HepG2 (cell line): ENCODE data around the gene THAP5. TPM values are rescaled to one million over a fixed set of nuclear protein-coding genes. Genes with fewer than 3 reads are reported as not detected.
A peak's percentile ranks its signal among the peaks of the same experiment; 100 is the strongest.

Experiments
- AKAP8 ChIP-seq: sonication (generic); formaldehyde crosslinking; IDR thresholded peaks from 2 replicates; pipeline ENCODE4 v1.5.1; 2020; ENCODE audit warnings: mild to moderate bottlenecking, missing genetic modification reagents
- MTA1 ChIP-seq: sonication (generic); formaldehyde crosslinking; IDR thresholded peaks from 2 replicates; pipeline ENCODE4 v1.4.0; 2020; ENCODE audit warnings: missing genetic modification reagents, mild to moderate bottlenecking, borderline replicate concordance
- NR2F1 ChIP-seq, 2 experiments: fragments of 450-650 bp in 1 of 2; formaldehyde crosslinking in 1 of 2; IDR thresholded peaks; 2 replicates each; pipeline versions ENCODE4 v1.5.0 to v1.6.1; 2016 to 2020; ENCODE audit warnings: mild to moderate bottlenecking in 1 of 2, missing compliant biosample characterization in 1 of 2, missing genetic modification reagents in 1 of 2, moderate library complexity in 1 of 2
- NR2F6 ChIP-seq, 2 experiments: IDR thresholded peaks; 2 replicates each; pipeline ENCODE4 v1.6.1; 2016; ENCODE audit warnings: antibody characterized with exemption in 1 of 2, mild to moderate bottlenecking in 1 of 2
- SAP130 ChIP-seq: IDR thresholded peaks from 2 replicates; pipeline ENCODE4 v1.6.1; 2016; ENCODE audit warnings: low read depth
- SIX1 ChIP-seq: sonication (generic); formaldehyde crosslinking; IDR thresholded peaks from 2 replicates; pipeline ENCODE4 v1.4.0; 2020; ENCODE audit warnings: missing genetic modification reagents, borderline replicate concordance
- SMAD3 ChIP-seq: sonication (generic); formaldehyde crosslinking; IDR thresholded peaks from 2 replicates; pipeline ENCODE4 v1.4.0; 2020; ENCODE audit warnings: missing genetic modification reagents
- SYNCRIP ChIP-seq: fragments of 200-400 bp; formaldehyde crosslinking; IDR thresholded peaks from 2 replicates; pipeline ENCODE4 v1.6.1; 2018; ENCODE audit warnings: mild to moderate bottlenecking, low read depth, low read length; ENCODE audit not compliant: insufficient read depth
- TMF1 ChIP-seq: sonication (generic); formaldehyde crosslinking; IDR thresholded peaks from 2 replicates; pipeline ENCODE4 v1.8.1; 2022; ENCODE audit warnings: low read depth, missing genetic modification reagents
- YEATS4 ChIP-seq: sonication (generic); formaldehyde crosslinking; IDR thresholded peaks from 2 replicates; pipeline ENCODE4 v1.4.0; 2020; ENCODE audit warnings: missing genetic modification reagents, borderline replicate concordance
- ZBTB38 ChIP-seq: sonication (generic); formaldehyde crosslinking; IDR thresholded peaks from 2 replicates; pipeline ENCODE4 v1.5.1; 2020; ENCODE audit warnings: mild to moderate bottlenecking, missing genetic modification reagents
- ZNF564 ChIP-seq: sonication (generic); formaldehyde crosslinking; IDR thresholded peaks from 2 replicates; pipeline ENCODE4 v1.8.1; 2023; ENCODE audit warnings: mild to moderate bottlenecking, missing genetic modification reagents
- ZNF720 ChIP-seq: sonication (generic); formaldehyde crosslinking; IDR thresholded peaks from 2 replicates; pipeline ENCODE4 v1.4.0; 2020; ENCODE audit warnings: missing genetic modification reagents
- ZNF773 ChIP-seq: sonication (generic); formaldehyde crosslinking; IDR thresholded peaks from 2 replicates; pipeline ENCODE4 v1.4.0; 2020; ENCODE audit warnings: missing genetic modification reagents, borderline replicate concordance
- polyA plus RNA-seq, 8 experiments: library from polyadenylated mRNA; depleted of rRNA in 3 of 8; stranded (reverse) in 7 of 8; unstranded in 1 of 8; fragments of >200 nt; fragmentation: Illumina TruSeq in 4 of 8; extraction: Trizol in 4 of 8; gene quantifications; 2 replicates each; pipeline versions ENCODE4 v1.2.1 to v1.2.3, GENCODE V29; 2011 to 2016; ENCODE audit warnings: low read depth in 4 of 8, missing spikeins in 1 of 8, mixed read lengths in 1 of 8; ENCODE audit not compliant: insufficient read depth in 1 of 8
- total RNA-seq, 5 experiments: library from RNA; depleted of rRNA; stranded (reverse); fragments of >200 nt; fragmentation: Illumina TruSeq; extraction: Trizol; gene quantifications; 2 replicates each; pipeline ENCODE4 v1.2.3, GENCODE V29; 2016; ENCODE audit warnings: low read depth in 1 of 5
- TF ChIP-seq, protein P1 (sequence below): sonication (generic); formaldehyde crosslinking; IDR thresholded peaks from 2 replicates; pipeline ENCODE4 v1.4.0; 2020; ENCODE audit warnings: mild to moderate bottlenecking, missing genetic modification reagents
- TF ChIP-seq, protein P2 (sequence below): IDR thresholded peaks from 2 replicates; pipeline ENCODE4 v1.6.1; 2018; ENCODE audit warnings: missing genetic modification reagents, mild to moderate bottlenecking, missing compliant biosample characterization
- TF ChIP-seq, protein P3 (sequence below): sonication (generic); formaldehyde crosslinking; IDR thresholded peaks from 2 replicates; pipeline ENCODE4 v1.4.0; 2020; ENCODE audit warnings: missing genetic modification reagents
- TF ChIP-seq, protein P4 (sequence below): sonication (generic); formaldehyde crosslinking; IDR thresholded peaks from 2 replicates; pipeline ENCODE4 v1.4.0; 2020; ENCODE audit warnings: missing genetic modification reagents, mild to moderate bottlenecking, borderline replicate concordance
- TF ChIP-seq, protein P5 (sequence below): sonication (generic); formaldehyde crosslinking; IDR thresholded peaks from 2 replicates; pipeline ENCODE4 v1.9.0; 2021; ENCODE audit warnings: missing genetic modification reagents, borderline replicate concordance

THAP5 gene
- total and polyA plus RNA-seq, 2 of the 13 experiments (the other 11 are each of a cell fraction or from before 2014, with no cell fraction given) = 3.6 to 11.8 TPM

DNA sequence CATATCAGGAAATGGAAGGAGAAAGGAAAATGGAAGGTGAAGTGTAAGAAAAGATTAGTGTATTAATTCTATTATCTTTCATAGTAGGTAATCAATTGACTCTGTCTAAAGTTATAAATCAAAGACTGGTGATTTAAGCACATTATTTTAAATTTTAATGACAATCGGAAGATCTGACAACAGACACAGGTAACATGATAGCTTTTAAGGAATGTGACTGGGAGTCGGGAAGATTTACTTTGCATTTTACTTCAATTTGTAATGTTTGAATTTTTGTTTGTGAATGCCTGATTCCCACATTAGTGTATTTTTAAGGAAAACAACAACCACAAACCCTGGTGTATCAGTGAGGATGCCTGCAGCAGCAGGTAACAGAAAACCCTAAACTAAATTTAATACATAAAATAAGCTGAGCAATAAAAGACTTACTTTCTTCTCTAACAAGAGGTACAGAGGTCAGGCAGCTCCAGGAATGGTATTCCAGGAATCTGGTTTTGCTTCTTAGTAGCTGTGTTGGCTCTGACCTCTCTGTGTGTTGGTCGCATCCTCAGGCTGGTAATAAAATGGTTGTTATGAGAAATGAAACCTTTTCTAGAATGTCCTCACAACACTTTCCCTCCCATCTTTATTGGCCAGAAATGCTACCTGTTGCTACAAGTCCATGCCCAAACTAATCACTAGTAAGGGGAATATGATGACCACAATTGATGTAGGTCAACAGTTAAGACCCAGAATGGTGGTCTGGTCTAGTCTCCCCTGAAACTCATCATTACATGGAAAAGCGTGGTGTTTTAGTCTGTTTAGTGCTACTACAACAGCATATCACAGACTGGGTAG, 12.4 kb upstream of the THAP5 start (continued):
- TF ChIP-seq, protein P1, sequence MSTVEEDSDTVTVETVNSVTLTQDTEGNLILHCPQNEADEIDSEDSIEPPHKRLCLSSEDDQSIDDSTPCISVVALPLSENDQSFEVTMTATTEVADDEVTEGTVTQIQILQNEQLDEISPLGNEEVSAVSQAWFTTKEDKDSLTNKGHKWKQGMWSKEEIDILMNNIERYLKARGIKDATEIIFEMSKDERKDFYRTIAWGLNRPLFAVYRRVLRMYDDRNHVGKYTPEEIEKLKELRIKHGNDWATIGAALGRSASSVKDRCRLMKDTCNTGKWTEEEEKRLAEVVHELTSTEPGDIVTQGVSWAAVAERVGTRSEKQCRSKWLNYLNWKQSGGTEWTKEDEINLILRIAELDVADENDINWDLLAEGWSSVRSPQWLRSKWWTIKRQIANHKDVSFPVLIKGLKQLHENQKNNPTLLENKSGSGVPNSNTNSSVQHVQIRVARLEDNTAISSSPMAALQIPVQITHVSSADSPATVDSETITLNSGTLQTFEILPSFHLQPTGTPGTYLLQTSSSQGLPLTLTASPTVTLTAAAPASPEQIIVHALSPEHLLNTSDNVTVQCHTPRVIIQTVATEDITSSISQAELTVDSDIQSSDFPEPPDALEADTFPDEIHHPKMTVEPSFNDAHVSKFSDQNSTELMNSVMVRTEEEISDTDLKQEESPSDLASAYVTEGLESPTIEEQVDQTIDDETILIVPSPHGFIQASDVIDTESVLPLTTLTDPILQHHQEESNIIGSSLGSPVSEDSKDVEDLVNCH = no peak
- TF ChIP-seq ZNF564 (CRISPR knock-in tag) (no peak), SMAD3 (CRISPR knock-in tag) (no peak), MTA1 (CRISPR knock-in tag) (no peak), ZNF720 (CRISPR knock-in tag) (no peak), ZNF773 (CRISPR knock-in tag) (no peak), TMF1 (CRISPR knock-in tag) (no peak), ZBTB38 (CRISPR knock-in tag) (no peak), NR2F1 (CRISPR knock-in tag; IDR thresholded peaks at IDR 0.05) (peak in 1 of 2 experiments; percentile 28; a peak in 1 of 4 replicates), YEATS4 (CRISPR knock-in tag) (no peak), SAP130 (CRISPR knock-in tag) (no peak), SIX1 (CRISPR knock-in tag) (peak; percentile 67; the same call in 1 of the 2 replicates), AKAP8 (no peak), SYNCRIP (no peak), NR2F6 (IDR thresholded peaks at IDR 0.05) (peak; percentile 28; the same call in 1 of the 2 replicates), NR2F6 (CRISPR knock-in tag; IDR thresholded peaks at IDR 0.05) (peak; percentile 34; the same call in 1 of the 2 replicates)
- TF ChIP-seq, protein P2, sequence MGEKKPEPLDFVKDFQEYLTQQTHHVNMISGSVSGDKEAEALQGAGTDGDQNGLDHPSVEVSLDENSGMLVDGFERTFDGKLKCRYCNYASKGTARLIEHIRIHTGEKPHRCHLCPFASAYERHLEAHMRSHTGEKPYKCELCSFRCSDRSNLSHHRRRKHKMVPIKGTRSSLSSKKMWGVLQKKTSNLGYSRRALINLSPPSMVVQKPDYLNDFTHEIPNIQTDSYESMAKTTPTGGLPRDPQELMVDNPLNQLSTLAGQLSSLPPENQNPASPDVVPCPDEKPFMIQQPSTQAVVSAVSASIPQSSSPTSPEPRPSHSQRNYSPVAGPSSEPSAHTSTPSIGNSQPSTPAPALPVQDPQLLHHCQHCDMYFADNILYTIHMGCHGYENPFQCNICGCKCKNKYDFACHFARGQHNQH = no peak
- TF ChIP-seq, protein P3, sequence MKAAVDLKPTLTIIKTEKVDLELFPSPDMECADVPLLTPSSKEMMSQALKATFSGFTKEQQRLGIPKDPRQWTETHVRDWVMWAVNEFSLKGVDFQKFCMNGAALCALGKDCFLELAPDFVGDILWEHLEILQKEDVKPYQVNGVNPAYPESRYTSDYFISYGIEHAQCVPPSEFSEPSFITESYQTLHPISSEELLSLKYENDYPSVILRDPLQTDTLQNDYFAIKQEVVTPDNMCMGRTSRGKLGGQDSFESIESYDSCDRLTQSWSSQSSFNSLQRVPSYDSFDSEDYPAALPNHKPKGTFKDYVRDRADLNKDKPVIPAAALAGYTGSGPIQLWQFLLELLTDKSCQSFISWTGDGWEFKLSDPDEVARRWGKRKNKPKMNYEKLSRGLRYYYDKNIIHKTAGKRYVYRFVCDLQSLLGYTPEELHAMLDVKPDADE (CRISPR knock-in tag) = no peak
- TF ChIP-seq, protein P4, sequence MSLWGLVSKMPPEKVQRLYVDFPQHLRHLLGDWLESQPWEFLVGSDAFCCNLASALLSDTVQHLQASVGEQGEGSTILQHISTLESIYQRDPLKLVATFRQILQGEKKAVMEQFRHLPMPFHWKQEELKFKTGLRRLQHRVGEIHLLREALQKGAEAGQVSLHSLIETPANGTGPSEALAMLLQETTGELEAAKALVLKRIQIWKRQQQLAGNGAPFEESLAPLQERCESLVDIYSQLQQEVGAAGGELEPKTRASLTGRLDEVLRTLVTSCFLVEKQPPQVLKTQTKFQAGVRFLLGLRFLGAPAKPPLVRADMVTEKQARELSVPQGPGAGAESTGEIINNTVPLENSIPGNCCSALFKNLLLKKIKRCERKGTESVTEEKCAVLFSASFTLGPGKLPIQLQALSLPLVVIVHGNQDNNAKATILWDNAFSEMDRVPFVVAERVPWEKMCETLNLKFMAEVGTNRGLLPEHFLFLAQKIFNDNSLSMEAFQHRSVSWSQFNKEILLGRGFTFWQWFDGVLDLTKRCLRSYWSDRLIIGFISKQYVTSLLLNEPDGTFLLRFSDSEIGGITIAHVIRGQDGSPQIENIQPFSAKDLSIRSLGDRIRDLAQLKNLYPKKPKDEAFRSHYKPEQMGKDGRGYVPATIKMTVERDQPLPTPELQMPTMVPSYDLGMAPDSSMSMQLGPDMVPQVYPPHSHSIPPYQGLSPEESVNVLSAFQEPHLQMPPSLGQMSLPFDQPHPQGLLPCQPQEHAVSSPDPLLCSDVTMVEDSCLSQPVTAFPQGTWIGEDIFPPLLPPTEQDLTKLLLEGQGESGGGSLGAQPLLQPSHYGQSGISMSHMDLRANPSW (CRISPR knock-in tag) = no peak
- TF ChIP-seq, protein P5, sequence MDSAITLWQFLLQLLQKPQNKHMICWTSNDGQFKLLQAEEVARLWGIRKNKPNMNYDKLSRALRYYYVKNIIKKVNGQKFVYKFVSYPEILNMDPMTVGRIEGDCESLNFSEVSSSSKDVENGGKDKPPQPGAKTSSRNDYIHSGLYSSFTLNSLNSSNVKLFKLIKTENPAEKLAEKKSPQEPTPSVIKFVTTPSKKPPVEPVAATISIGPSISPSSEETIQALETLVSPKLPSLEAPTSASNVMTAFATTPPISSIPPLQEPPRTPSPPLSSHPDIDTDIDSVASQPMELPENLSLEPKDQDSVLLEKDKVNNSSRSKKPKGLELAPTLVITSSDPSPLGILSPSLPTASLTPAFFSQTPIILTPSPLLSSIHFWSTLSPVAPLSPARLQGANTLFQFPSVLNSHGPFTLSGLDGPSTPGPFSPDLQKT (CRISPR knock-in tag) = no peak
